Suppressor macrophage (primary cell): Measurements from ENCODE around the gene SS18L1.
A peak's percentile ranks its signal among the peaks of the same experiment; 100 is the strongest.

ENCODE experiments used
- DNase-seq, 4 experiments: peaks; one replicate each; pipeline ENCODE4 v3.0.0-alpha.2; 2020 to 2022

The SS18L1 gene

GRCh38 chr20:62156592-62157386 is 13.2 kb downstream of the SS18L1 start:
- DNase-seq: peak; percentile 61 to 83 (median 72)

DNA sequence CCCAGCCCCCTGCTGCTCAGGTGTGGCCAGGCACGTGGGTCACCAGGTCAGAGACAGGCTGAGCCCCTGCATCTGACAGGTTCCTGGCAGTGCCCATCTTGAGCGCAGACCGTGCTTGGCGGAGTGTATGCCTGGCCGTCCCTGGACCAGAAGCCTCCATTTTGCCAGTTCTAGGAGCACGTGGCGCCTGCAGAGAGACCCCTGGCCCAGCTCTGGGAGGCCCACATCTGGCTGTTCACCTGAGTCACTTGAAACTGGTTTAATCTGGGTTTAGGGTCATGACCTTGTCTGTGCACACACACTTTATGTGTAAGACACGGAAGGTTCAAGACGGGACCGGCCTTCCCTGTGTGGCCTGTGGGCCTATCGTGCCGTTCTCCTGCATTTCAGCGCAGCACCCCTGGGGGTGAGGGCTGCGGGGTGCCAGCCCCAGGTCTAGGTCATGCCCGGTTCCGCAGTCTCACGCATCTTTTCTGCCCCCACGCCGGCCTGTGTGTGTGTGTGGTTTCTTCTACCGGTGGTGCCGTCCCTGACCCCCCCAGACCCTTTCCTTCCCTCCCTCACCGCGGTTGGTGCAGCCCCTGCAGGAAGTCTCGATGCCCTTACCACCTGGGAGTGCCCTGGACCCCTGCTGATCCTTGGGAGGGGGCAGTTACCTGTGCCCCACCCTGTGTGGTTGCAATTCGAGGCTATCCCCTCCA is 14.0 kb downstream of the SS18L1 start:
- DNase-seq: no peak

GRCh38 chr20:62158088-62158400 is 14.5 kb downstream of the SS18L1 start:
- no peak for DNase-seq

DNA sequence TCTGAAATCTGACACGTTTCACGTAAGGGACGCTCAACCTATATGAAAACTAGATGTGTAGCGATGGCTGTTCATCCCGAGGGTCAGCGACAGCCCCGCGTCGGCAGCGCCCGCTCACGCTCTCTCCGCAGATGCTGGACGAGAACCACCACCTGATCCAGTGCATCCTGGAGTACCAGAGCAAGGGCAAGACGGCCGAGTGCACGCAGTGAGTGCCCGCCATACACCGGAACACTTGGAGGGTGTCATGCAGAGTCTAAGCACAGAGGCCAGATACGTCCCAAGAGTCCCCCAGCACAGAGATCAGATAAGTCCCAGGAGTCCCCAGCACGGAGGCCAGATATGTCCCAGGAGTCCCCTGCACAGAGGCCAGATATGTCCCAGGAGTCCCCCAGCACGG is 15.0 kb downstream of the SS18L1 start:
- DNase-seq: no peak

DNA sequence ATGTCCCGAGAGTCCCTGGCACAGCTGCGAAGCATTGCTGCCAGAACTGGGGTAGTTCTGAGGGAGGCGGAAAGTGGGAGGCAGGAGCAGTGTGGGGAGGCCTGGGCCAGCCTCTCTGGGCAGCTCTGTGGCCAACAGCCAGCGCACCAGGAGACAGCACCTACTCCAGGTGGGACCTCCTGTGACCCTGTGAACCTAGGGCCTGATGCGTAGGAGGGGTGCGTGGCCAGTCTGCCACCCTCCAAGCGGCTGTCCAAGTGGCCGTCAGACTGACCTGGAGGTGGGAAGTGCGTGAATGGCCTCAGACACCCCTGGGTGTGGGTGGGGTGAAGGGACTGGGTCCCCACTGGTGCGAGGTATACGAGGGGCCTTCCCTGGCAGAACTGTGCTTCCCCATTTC is 15.5 kb downstream of the SS18L1 start:
- no peak for DNase-seq

DNA sequence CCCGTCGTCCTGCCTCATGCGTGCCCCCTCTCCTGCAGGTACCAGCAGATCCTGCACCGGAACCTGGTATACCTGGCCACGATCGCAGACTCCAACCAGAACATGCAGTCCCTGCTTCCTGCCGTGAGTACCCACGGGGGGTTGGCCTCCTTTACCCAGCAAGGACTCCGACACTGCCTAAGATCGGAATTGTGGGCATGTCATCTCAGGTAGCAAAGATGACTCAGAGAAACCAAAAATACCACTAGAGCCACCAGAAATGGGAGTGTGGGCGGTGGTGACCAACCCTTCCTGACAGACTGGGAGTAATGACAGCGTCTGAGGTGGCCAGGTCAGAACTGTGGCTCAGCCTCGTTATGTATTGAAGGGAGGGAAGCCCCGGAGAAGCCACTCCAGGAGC is 16.3 kb downstream of the SS18L1 start:
- DNase-seq: peak in 1 of 4 experiments; percentile 21

- DNase-seq: no peak
Observed at GRCh38 chr20:62160253-62160652, 16.7 kb downstream of the SS18L1 start.

- DNase-seq: no peak
Observed at GRCh38 chr20:62160876-62161275, 17.3 kb downstream of the SS18L1 start.

DNA sequence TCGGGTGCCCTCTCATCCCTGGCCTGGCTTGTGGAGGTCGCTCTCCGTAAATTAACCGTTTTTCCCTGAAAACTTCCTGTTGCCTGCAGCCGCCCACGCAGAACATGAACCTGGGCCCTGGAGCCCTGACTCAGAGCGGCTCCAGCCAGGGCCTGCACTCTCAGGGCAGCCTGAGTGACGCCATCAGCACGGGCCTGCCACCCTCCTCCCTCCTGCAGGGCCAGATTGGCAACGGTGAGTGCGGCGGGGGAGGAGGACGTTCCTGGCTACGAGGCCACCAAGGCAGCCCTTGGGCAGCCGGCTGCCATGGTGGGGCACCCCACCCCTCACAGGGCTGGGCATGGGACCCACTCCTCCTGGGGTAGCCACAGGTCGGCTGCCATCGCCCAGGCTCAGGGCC is 17.8 kb downstream of the SS18L1 start:
- DNase-seq: no peak

DNA sequence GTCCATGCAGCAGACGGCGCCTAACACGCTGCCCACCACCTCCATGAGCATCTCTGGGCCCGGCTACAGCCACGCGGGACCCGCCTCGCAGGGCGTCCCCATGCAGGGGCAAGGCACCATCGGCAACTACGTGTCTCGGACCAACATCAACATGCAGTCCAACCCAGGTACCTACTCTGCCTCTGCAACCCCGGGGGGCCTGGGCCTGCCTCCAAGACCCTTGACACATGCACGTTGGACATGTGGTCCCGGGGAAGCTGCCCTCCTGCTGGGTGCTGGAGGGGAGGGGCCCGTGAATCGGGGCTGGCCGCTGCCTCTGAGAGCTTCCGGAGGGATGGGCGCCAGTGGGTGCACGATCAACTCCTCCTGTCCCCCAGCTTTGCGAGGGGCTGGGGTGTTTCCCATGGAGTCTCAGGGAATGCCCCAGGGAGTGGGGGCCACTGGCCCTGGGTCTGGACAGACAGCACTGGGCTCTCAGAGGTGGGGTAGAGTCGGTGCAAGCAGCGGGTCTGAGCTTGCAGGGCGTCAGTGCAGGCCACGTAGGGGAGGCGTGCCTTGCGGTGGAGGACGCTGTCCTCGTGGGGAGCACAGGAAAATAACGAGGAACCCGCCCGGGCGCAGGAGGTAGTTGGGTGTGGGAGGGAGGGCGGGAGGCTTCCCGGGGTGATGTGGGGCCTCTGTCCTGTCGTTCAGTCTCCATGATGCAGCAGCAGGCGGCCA is 19.4 kb downstream of the SS18L1 start:
- no peak for DNase-seq

- no peak for DNase-seq
Observed at GRCh38 chr20:62163485-62163865, 19.9 kb downstream of the SS18L1 start.

DNA sequence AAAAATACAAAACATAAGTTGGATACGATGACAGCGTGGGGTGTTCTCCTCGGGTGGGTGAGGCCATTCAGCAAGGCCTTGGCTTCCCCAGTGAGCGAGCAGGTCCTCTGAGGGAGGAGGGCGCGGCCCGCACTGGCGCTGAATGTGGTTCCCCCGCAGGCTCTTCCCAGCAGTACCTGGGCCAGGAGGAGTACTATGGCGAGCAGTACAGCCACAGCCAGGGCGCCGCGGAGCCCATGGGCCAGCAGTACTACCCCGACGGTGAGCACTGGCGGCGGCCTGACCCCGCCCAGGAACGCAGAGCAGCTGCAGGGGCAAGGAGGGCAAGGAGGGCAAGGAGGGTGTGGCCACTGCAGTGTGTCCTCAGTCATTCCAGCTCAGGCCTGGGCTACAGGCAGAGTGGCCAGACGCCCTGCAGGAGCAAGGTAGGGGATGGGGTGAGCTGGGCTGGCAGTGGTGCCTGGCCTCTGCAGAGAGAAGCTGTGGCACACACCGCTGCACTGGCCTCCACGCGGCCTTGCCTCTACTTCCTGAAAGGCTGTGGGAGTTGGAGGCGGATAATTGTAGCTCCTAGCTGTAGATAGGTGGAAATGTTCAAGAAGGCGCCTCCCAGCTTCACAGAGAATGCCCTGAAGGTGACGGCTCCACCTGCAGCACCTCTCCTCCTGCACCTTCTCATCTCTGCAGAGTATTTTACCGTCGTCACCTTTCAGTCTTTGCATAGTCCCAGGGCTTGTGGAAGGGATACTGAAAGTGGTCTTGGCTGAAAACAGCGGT is 20.6 kb downstream of the SS18L1 start:
- DNase-seq: no peak

DNA sequence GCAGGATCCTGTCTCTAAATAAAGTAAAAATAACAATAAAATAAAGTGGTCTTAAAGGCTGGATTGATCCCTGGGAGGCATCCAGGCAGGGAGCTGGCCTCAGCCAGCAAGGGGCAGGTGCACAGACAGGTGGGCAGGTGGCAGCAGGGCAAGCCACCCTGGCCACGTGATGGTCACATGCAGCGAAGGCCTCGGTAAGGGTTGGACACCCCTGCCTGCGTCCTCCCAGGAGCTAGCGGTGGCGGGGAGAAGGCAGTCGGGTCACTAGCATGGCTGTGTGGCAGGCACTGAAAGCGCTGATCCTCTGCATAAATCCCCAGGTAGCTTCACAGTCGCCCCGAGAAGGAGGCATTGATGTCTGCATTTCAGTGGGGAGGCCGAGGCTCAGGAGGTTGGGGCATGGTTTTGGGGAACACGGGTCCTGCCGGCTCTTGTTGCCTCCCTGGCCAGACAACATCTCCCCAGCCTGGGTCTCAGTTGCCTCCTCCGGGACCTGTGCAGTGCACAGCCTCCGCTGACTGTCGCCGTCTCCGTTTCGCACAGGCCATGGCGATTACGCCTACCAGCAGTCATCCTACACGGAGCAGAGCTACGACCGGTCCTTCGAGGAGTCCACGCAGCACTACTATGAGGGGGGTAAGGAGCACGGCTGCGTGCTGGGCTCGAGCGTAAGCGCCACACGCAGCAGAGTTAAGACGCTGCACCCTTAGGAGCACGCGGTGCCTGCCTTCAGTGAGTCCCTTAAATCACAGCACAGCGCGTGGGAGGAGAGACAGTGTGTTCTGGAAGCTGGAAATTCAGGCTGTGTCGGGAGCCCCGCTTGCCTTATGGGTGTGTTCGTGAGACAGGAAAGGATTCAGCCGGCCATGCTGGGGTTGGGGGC is 21.6 kb downstream of the SS18L1 start:
- no peak for DNase-seq

DNA sequence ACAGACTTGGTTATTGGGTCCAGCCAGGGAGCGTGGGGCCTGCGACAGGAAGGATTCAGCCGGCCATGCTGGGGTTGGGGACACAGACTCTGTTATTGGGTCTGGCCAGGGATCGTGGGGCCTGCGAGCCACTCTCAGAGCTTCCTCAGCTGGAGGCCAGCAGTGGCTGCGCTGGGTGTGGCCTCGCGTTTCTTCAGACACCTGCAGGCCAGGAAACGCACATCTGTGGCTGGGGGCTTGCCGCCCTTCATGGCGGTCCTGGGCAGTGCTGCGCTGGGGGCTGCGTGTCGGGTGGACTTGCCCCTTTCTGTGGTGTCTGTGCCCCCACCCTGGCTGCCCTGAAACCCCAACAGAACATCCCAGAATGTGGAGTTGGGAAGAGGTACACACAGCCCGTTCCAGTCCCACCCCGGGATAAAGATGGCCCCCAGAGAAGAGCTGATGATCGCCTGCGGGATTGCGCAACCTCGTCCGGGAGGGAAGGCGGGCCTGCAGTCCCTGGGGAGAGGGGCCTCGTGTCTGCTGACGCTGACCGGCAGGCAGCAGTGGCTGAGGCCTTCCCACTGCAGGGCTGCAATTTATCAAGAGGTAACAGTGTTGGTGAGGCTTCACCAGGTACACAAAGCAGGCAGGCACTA is 22.3 kb downstream of the SS18L1 start:
- DNase-seq: no peak

- DNase-seq: no peak
Observed at GRCh38 chr20:62167474-62167873, 23.9 kb downstream of the SS18L1 start.

DNA sequence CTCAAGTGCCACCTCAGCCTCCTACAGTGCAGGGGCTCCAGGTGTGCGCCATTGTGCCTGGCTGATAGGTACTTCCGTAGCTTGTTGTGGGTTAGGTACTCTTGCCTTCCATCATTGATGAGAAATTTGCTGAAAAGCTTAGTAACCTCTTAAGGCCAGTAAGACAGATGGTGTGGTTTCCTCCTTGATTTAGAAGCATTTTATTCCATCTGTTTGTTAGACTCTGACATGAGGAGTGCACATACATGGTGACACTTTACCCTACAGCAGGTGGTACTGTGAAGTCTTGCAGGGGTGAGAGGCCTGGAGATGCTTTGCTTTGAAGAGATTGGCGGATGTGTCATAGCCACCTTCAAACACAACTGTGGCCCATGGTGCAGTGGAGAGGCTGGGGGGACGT is 24.5 kb downstream of the SS18L1 start:
- no peak for DNase-seq

GRCh38 chr20:62168890-62169435 is 25.4 kb downstream of the SS18L1 start:
- DNase-seq: no peak

DNA sequence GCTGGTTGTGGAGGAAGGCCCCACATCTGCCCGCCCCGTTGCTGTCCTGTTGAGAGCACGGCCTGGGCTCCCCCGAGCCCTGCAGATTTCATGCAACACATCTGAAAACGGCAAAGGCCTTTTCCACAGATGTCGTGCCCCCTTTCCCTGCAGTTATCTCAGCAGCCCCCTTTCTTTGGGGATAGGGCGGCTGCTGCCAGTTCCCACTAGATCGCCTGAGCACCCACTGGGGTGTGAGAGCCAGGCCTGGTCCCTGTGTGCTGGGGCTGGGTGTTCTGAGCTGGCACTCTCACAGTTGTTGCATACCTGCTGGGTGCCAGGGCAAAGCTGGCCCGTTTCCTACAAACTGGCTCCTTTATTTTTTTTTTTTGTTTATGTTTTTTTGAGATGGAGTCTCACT is 27.0 kb downstream of the SS18L1 start:
- no peak for DNase-seq

DNA sequence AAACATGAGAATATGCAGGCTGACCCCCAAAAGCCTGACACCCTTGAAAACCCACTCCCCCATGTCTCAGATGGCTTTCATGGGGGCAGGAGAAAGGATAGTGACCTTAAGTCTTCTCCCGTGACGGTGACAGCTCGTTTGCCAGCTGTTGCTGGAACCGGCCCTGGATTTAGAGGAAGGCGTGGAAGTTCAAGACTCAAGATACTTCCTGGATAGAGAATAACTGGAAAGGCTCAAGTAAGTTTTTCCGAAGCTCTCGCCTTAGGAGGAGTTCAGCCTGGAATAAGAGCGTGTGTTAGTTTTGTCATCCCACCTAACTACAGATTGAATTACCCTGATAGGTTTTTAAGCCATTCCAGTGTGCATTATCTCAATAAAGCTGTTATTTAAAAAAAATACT is 27.7 kb downstream of the SS18L1 start:
- DNase-seq: no peak

DNA sequence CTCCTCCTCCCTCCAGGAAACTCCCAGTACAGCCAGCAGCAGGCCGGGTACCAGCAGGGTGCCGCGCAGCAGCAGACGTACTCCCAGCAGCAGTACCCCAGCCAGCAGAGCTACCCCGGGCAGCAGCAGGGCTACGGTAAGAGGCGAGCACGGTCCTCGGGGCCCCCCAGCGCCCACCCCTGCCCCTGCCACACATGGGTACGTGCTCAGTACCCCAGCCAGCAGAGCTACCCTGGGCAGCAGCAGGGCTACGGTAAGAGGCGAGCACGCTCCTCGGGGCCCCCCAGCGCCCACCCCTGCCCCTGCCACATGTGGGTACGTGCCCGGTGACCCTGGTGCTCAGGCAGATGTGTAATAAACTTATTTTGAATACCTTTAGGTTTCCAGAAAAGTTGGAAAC is 29.1 kb downstream of the SS18L1 start:
- DNase-seq: no peak
